C4-2B (cell line): ENCODE data around the gene TRERF1.

ENCODE experiments used
- H3K27ac ChIP-seq: fragments of 450-650 bp; 2 replicates; pipeline ENCODE4 v1.5.1; 2017
- CTCF ChIP-seq: fragments of 450-650 bp; conservative IDR thresholded peaks from 2 replicates; pipeline ENCODE4 v1.5.1; 2017; ENCODE audit warnings: mild to moderate bottlenecking
- ZFX ChIP-seq: fragments of 450-650 bp; IDR thresholded peaks from 2 replicates; pipeline ENCODE4 v1.6.1; 2017

The TRERF1 gene

GRCh38 chr6:42341771-42342553, 109.8 kb downstream of the TRERF1 start:
- no peak for TF ChIP-seq CTCF
- no peak for TF ChIP-seq ZFX

DNA sequence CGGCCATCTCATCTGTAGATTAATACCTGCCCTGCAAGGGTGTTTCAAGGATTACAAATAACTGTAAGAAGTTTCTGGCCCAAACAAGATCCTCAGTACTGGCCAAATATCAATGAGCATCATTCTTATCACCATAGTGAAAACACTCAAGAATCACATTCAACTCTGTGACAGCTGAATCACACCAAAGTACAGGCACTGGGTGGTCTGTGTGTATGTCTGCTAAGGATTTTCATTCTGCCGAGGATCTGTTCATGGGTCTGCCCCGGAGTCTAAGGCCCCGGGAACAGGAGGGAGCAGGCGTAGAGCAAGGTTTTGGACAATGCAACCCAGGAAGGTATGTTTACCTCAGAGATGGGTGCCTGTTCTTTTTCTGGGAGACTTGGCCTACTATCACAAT, 110.5 kb downstream of the TRERF1 start:
- no peak overlapping the region for H3K27ac ChIP-seq
- TF ChIP-seq CTCF (no peak), ZFX (no peak)

More at GRCh38 chr6:42341771-42342553, 109.8 kb downstream of the TRERF1 start:
- no peak overlapping the region for H3K27ac ChIP-seq

DNA sequence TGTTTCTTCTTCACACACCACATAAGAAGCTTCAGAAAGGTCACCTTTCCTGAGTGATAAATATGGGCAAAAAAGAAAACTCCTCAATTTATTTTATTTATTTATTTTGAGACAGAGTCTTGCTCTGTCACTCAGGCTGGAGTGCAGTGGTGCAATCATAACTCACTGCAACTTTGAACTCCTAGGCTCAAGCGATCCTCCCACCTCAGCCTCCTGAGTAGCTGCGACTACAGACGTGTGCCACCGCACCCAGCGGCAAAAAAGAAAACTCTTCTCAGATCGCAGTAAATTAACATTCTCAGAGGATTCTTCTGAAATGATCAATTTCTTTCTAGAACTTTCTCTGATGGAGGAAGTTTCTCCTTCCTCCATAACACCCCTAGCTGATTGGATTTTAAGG, 111.2 kb downstream of the TRERF1 start:
- TF ChIP-seq CTCF (no peak), ZFX (no peak)
- no peak overlapping the region for H3K27ac ChIP-seq

GRCh38 chr6:42339991-42340401, 111.7 kb downstream of the TRERF1 start:
- no peak for TF ChIP-seq CTCF
- no peak for TF ChIP-seq ZFX
- no peak overlapping the region for H3K27ac ChIP-seq

DNA sequence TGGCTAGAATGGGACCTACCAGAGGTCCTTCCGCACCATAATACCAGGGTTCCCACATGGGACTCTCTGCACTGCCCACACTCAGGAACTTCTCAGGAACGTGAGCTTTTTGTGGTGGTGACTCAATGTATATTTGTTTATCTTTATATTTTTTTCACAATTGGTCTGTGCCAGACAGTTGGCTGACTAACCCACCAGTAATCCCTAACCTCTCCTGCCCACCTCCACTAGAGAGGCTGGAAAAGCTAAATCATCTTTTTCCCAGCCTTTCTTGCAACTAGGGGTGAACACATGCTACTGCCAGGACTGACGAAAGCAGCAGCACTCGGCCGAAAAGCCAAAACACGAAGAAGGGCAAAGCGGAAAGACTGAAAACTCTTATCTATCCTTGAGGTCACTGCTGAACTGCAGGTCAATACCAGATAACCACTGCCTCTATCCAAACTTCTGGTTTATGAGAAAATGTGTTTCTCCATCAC, 112.9 kb downstream of the TRERF1 start:
- H3K27ac ChIP-seq: no peak overlapping the region
- TF ChIP-seq CTCF: no peak
- TF ChIP-seq ZFX: no peak

DNA sequence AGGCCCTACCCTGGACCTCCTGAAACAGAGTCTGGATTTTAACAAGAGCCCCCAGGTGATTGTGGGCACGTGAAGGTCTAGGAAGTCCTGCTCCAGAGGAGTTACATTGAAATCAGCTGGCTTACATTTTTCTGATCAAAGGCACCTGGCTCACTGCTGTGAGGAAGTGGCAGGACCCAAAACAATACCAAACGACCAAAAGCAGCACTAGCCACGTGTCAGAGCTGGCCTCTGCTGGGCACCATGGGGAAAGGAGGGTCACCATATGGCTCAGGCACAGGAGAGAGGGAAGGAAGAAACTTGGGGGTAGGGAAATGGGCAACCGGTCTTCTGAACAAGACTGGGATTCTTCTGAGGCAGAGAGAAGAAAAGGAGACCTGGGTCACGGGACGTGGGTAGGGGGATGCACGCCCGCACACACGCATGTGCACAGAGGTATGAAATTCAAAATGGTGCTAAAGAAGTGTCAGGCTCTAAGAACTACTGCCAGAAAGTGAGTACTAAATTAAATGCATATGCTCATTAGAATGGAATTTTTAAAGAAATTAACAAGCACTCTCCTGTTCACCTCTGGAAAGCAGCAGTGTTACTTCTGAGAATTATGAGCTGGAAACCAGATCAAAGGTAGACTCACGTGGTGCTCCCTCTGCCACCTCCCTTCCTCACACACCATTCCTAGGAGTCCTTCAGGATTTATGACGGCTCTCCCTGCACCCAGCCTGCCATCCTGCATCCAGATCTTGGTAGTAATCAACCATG, 113.6 kb downstream of the TRERF1 start:
- TF ChIP-seq ZFX (no peak), CTCF (no peak)
- no peak overlapping the region for H3K27ac ChIP-seq

DNA sequence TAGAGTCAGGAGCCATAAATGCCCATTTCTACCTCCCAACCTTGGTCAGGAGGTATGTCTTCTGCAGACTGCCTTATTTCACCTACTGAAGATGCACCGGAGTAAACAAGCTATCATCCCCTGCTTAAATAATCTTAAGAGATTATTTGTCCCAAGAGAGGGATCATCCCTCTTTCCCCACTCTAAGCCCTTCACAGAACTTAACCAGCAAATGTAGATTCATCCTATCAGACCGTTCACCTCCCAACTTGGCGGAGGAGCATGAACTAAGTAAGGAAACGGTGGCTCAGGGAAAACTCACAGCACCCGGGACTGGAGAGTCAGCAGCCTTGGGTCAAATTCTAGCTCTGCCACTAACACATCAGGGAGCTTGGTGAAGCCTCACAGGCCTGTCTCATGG, 115.3 kb downstream of the TRERF1 start:
- no peak overlapping the region for H3K27ac ChIP-seq
- TF ChIP-seq CTCF: no peak
- no peak for TF ChIP-seq ZFX
